Mucosa of descending colon (tissue), 3 donors: Measurements from ENCODE around the gene FNTB. TPM values are rescaled to one million over a fixed set of nuclear protein-coding genes. Genes with fewer than 3 reads are reported as not detected.
A peak's percentile ranks its signal among the peaks of the same experiment; 100 is the strongest.

Experiments used
- ATAC-seq: fragments of 200-7000 bp; cut with Tn5 transposase; one replicate; pipeline ENCODE4 v1.9.1; 2020; ENCODE audit warnings: mild to moderate bottlenecking, moderate library complexity
- DNase-seq, 3 donors: peaks; one replicate each; pipeline ENCODE4 v3.0.0-alpha.2; 2020
- H3K36me3 ChIP-seq: fragments of 200-600 bp; one replicate; pipeline ENCODE4 v1.8.0; 2021; ENCODE audit warnings: low read depth, mild to moderate bottlenecking
- H3K4me1 ChIP-seq: fragments of 200-600 bp; one replicate; pipeline ENCODE4 v1.8.0; 2021; ENCODE audit warnings: low read depth, mild to moderate bottlenecking
- H3K4me3 ChIP-seq: fragments of 200-600 bp; one replicate; pipeline ENCODE4 v1.8.0; 2021; ENCODE audit warnings: mild to moderate bottlenecking
- H3K9me3 ChIP-seq: fragments of 200-600 bp; one replicate; pipeline ENCODE4 v1.8.0; 2021; ENCODE audit warnings: mild to moderate bottlenecking
- CTCF ChIP-seq: fragments of 200-600 bp; IDR thresholded peaks from one replicate; pipeline ENCODE4 v1.8.0; 2022; ENCODE audit warnings: antibody characterized with exemption, mild to moderate bottlenecking
- intact Hi-C, 2 donors: fragments of 100-400 bp; cut with DNase I in 1 of 2; cut with micrococcal nuclease in 1 of 2; formaldehyde crosslinking; loops; one replicate each; pipeline versions ENCODE4 v1.11.0 to v1.11.1; 2022; cut with DNase I, micrococcal nuclease
- total RNA-seq, 3 donors: library from RNA; stranded (reverse); fragmentation: NEBNext Ultra II Directional in 2 of 3; extraction: Animal tissue kit (Norgen Biotek cat#: 25700) in 2 of 3; gene quantifications; one replicate each; pipeline versions ENCODE4 v1.2.1 to v1.2.4, GENCODE V29; 2021 to 2023
- donor health status: DM: no; HTN: no; CAD: no; lungs with moderate emphysema.
- donor health status: DM: no; HTN: no; CAD: no.
- donor health status: DM: no; HTN: yes; CAD: no.

Gene FNTB
- total RNA-seq, 3 donors from 2014 or later = 14.5 to 18.3 (median 14.5) TPM

GRCh38 chr14:64994540-64994939 lies 7.8 kb downstream of the FNTB start:
- DNase-seq (no peak), ATAC-seq (no peak)
- Histone ChIP-seq H3K36me3 (no peaks in the 10 kb centered on the region), H3K9me3 (no peaks in the 10 kb centered on the region), H3K4me1 (no peaks in the 10 kb centered on the region), H3K4me3 (no peak overlapping the region)
- TF ChIP-seq CTCF = no peak
- intact Hi-C loops = no loop called here

- intact Hi-C loops = no loop called here
- DNase-seq = no peak
- Histone ChIP-seq H3K9me3 (no peaks in the 10 kb centered on the region), H3K4me1 (no peaks in the 10 kb centered on the region), H3K36me3 (no peaks in the 10 kb centered on the region), H3K4me3 (no peak overlapping the region)
- ATAC-seq = no peak
- TF ChIP-seq CTCF = no peak
Measured at GRCh38 chr14:64995291-64995690, 8.6 kb downstream of the FNTB start.

- intact Hi-C loops = no loop called here
- H3K4me1 ChIP-seq = no peaks in the 10 kb centered on the region
- TF ChIP-seq CTCF = no peak
- H3K4me3 ChIP-seq = no peak overlapping the region
- H3K36me3 ChIP-seq = no peaks in the 10 kb centered on the region
- ATAC-seq = peak; percentile 67
- peak in 1 of 3 donors; percentile 28 for DNase-seq
- H3K9me3 ChIP-seq = no peaks in the 10 kb centered on the region
Measured at GRCh38 chr14:64997108-64997794, 10.6 kb downstream of the FNTB start.

GRCh38 chr14:64998455-64998931 lies 11.8 kb downstream of the FNTB start:
- ATAC-seq (no peak), DNase-seq (no peak)
- no peak for TF ChIP-seq CTCF
- Histone ChIP-seq H3K4me3 (no peak overlapping the region), H3K4me1 (no peaks in the 10 kb centered on the region), H3K36me3 (no peaks in the 10 kb centered on the region), H3K9me3 (no peaks in the 10 kb centered on the region)
- intact Hi-C loops = no loop called here

GRCh38 chr14:65000898-65001591 lies 14.3 kb downstream of the FNTB start:
- no peak overlapping the region for H3K4me3 ChIP-seq
- H3K36me3 ChIP-seq = no peaks in the 10 kb centered on the region
- no peaks in the 10 kb centered on the region for H3K9me3 ChIP-seq
- H3K4me1 ChIP-seq = no peaks in the 10 kb centered on the region
- ATAC-seq (no peak), DNase-seq (no peak)
- no peak for TF ChIP-seq CTCF
- intact Hi-C loops = no loop called here
